Left lung (tissue), 10 donors: ENCODE results near the gene CEACAM16. TPM values are rescaled to one million over a fixed set of nuclear protein-coding genes. Genes with fewer than 3 reads are reported as not detected.
"Not testable (repeated sequence)": the region's sequence is repeated elsewhere in the genome, so short reads cannot be mapped to it uniquely, and the experiment has no call there.

ENCODE experiments used
- ATAC-seq: fragments of 200-7000 bp; cut with Tn5 transposase; one replicate; pipeline ENCODE4 v1.9.1; 2020; ENCODE audit warnings: moderate library complexity
- DNase-seq, 4 donors: peaks; one replicate each; pipeline ENCODE4 v3.0.0-alpha.2; 2013 to 2020
- H3K27ac ChIP-seq, 2 donors: fragments of 200-600 bp; sonication (generic) in 1 of 2; one replicate each; pipeline versions ENCODE4 v1.5.0 to v1.8.0; 2020 to 2021
- H3K27me3 ChIP-seq, 2 donors: fragments of 200-600 bp; sonication (generic) in 1 of 2; one replicate each; pipeline versions ENCODE4 v1.5.0 to v1.8.0; 2020 to 2021
- H3K36me3 ChIP-seq, 2 donors: fragments of 200-600 bp; sonication (generic) in 1 of 2; one replicate each; pipeline versions ENCODE4 v1.5.0 to v1.8.0; 2020 to 2021
- H3K4me1 ChIP-seq, 2 donors: fragments of 200-600 bp; one replicate each; pipeline ENCODE4 v1.8.0; 2021
- H3K4me3 ChIP-seq, 2 donors: fragments of 200-600 bp; sonication (generic) in 1 of 2; one replicate each; pipeline versions ENCODE4 v1.5.0 to v1.8.0; 2020 to 2021; ENCODE audit warnings: mild to moderate bottlenecking in 1 of 2
- H3K9me3 ChIP-seq, 2 donors: fragments of 200-600 bp; sonication (generic) in 1 of 2; one replicate each; pipeline versions ENCODE4 v1.5.0 to v1.8.0; 2020 to 2021
- intact Hi-C, 2 donors: fragments of 100-400 bp; cut with DNase I; formaldehyde crosslinking; loops; one replicate each; pipeline versions ENCODE4 v1.11.2 to v1.14.2; 2022
- polyA plus RNA-seq, 6 donors: library from polyadenylated mRNA; unstranded; fragments of 120-200 nt; gene quantifications; one replicate each; pipeline ENCODE4 v1.2.1, GENCODE V29; 2013; ENCODE audit not compliant: insufficient read length in 6 of 6
- total RNA-seq, 2 donors: library from RNA; stranded (reverse); fragmentation: NEBNext Ultra II Directional; extraction: Animal tissue kit (Norgen Biotek cat#: 25700); gene quantifications; one replicate each; pipeline ENCODE4 v1.2.1, GENCODE V29; 2021
- TF ChIP-seq, protein P1 (sequence below), 2 donors: fragments of 200-600 bp; sonication (generic) in 1 of 2; IDR thresholded peaks; one replicate each; pipeline versions ENCODE4 v1.5.0 to v1.8.0; 2021; ENCODE audit warnings: antibody characterized with exemption in 2 of 2
- donor health status: DM: no; HTN: yes; CAD: no.
- donor health status: DM: no; HTN: no; CAD: no.

Gene CEACAM16
- total and polyA plus RNA-seq, 8 donors: 0.20 TPM; not detected in 7

DNA sequence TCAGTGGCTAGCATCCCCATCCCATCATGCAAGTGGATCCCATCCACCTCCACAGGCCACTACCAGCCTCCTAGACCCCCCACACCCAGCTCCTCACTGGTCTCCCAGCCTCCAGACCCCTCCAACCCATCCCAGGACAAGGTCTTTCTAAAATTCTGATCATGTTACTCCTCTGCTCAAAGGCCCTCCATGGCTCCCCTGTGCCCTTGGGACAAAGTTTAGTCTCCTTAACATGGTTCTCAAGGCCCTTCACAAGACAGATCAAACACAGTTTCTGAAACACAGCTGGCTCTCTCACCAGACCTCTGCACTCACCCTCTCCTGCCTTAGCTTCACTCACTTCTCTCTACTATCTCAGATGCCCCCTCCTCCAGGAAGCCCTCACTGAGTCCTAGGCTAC is 18.4 kb upstream of the CEACAM16 start:
- intact Hi-C loops: no loop called here
- TF ChIP-seq, protein P1, sequence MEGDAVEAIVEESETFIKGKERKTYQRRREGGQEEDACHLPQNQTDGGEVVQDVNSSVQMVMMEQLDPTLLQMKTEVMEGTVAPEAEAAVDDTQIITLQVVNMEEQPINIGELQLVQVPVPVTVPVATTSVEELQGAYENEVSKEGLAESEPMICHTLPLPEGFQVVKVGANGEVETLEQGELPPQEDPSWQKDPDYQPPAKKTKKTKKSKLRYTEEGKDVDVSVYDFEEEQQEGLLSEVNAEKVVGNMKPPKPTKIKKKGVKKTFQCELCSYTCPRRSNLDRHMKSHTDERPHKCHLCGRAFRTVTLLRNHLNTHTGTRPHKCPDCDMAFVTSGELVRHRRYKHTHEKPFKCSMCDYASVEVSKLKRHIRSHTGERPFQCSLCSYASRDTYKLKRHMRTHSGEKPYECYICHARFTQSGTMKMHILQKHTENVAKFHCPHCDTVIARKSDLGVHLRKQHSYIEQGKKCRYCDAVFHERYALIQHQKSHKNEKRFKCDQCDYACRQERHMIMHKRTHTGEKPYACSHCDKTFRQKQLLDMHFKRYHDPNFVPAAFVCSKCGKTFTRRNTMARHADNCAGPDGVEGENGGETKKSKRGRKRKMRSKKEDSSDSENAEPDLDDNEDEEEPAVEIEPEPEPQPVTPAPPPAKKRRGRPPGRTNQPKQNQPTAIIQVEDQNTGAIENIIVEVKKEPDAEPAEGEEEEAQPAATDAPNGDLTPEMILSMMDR (IDR thresholded peaks at IDR 0.05): no peak
- Histone ChIP-seq H3K4me3 (no peak overlapping the region), H3K9me3 (no peaks in the 10 kb centered on the region), H3K4me1 (peaks cover 7 to 36% of the 10 kb centered on the region in 2 donors), H3K27me3 (no peaks in the 10 kb centered on the region), H3K27ac (no peak overlapping the region), H3K36me3 (no peaks in the 10 kb centered on the region)
- ATAC-seq: no peak
- DNase-seq: peak in 1 of 4 donors; percentile 10

- H3K27ac ChIP-seq: peak overlapping the region in 1 of 2 donors; percentile 8
- intact Hi-C loops: no loop called here
- TF ChIP-seq, protein P1 (IDR thresholded peaks at IDR 0.05): no peak
- no peak for ATAC-seq
- peaks cover 11 to 52% of the 10 kb centered on the region in 2 donors for H3K4me1 ChIP-seq
- H3K27me3 ChIP-seq: no peaks in the 10 kb centered on the region
- no peak overlapping the region for H3K4me3 ChIP-seq
- peak in 1 of 4 donors; percentile 51 for DNase-seq
- no peaks in the 10 kb centered on the region for H3K9me3 ChIP-seq
- no peaks in the 10 kb centered on the region for H3K36me3 ChIP-seq
These were observed 16.8 kb upstream of the CEACAM16 start for GRCh38 chr19:44681992-44682790.

GRCh38 chr19:44682807-44683206 is 16.1 kb upstream of the CEACAM16 start:
- Histone ChIP-seq H3K4me3 (no peak overlapping the region), H3K27ac (peak overlapping the region in 1 of 2 donors; percentile 8), H3K4me1 (peaks cover 15 to 54% of the 10 kb centered on the region in 2 donors), H3K9me3 (no peaks in the 10 kb centered on the region), H3K36me3 (no peaks in the 10 kb centered on the region), H3K27me3 (no peaks in the 10 kb centered on the region)
- DNase-seq: no peak
- ATAC-seq: no peak
- intact Hi-C loops: no loop called here
- TF ChIP-seq, protein P1 (IDR thresholded peaks at IDR 0.05): no peak

DNA sequence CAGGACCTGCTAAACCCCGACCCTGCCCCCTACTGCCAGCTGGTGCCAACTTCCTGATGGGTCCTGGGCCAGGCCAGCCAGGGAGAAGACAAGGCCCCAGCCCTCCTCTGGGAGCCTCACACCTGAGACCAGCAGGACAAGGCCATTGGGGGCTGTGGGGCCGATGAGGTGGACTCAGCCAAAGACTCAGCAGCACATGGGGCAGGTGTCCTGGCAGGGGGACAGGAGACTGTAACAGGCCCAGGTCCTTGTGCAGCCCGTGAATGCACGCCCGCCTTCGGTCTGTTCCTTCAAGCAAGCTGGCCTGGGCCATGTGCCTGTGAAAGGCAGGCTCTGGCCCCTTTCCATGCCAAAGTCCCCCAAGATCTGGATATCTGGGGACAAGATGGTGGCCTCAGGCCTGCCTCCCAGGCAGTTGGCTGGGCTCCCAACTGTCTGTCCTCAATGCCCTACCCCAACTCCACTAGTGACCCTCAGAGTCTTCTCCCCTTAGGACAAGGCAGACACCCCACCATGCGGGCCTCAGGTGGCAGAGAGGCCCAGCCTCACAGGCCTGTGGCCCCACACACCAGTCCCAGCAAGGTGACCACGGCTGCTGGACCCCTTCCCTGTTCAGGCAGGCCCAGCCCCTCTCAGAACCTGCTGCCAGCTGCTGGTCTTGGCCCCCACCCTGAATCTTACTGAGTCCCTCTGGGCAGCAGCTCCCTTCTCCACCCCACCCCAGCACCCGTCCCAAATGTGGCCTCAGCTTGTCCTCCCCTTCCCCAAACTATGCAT is 15.3 kb upstream of the CEACAM16 start:
- no peaks in the 10 kb centered on the region for H3K9me3 ChIP-seq
- no peak for ATAC-seq
- H3K4me1 ChIP-seq: peaks cover 16 to 62% of the 10 kb centered on the region in 2 donors
- H3K4me3 ChIP-seq: no peak overlapping the region
- no peak overlapping the region for H3K27ac ChIP-seq
- TF ChIP-seq, protein P1 (IDR thresholded peaks at IDR 0.05): no peak
- peak in 1 of 4 donors; percentile 70 for DNase-seq
- H3K36me3 ChIP-seq: no peaks in the 10 kb centered on the region
- intact Hi-C loops: no loop called here
- no peaks in the 10 kb centered on the region for H3K27me3 ChIP-seq

DNA sequence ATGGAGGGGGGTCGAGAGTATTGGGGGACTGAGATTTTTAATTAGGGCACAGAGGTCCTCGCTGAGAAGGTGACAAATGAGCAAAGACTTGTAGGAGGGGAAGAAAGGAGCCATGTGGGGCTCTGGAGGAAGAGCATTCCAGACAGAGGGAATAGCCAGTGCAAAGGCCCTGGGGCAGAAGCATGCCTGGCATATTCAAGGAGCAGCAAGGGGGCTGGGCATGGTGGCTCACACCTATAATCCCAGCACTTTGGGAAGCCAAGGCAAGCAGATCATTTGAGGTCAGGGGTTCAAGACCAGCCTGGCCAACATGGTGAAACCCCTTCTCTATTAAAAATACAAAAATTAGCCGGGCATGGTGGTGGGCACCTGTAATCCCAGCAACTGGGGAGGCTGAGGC is 14.6 kb upstream of the CEACAM16 start:
- ATAC-seq, DNase-seq, H3K9me3 ChIP-seq, H3K4me3 ChIP-seq, H3K27me3 ChIP-seq, intact Hi-C loops, H3K36me3 ChIP-seq: not testable (repeated sequence)
- peak overlapping the region; percentile 70 to 88 for H3K27ac ChIP-seq
- peaks cover 16 to 70% of the 10 kb centered on the region in 2 donors for H3K4me1 ChIP-seq
